Natural killer cell treated with Interleukin-12 subunit alpha and Interleukin-12 subunit beta and Interleukin-15 and Interleukin-18, amount 100 ng/mL, for 72 hours (primary cell): ENCODE results near the gene PCK2. TPM values are rescaled to one million over a fixed set of nuclear protein-coding genes. Genes with fewer than 3 reads are reported as not detected.
A peak's percentile ranks its signal among the peaks of the same experiment; 100 is the strongest.

ENCODE experiments used
- ATAC-seq, 2 donors: fragments of 150-1000 bp; cut with Tn5 transposase in 1 of 2; sonication (Bioruptor Pico), chemical (Tn5 transposase) in 1 of 2; 2 replicates each; pipeline ENCODE4 v1.10.0; 2021
- DNase-seq: peaks from one replicate; pipeline ENCODE4 v3.0.0; 2022; ENCODE audit warnings: low spot score
- H3K27ac Mint-ChIP-seq, 2 donors: 1 replicate in 1 of 2; 2 replicates in 1 of 2; pipeline ENCODE4 v1.8.0; 2022; ENCODE audit warnings: mixed read lengths in 2 of 2, mild to moderate bottlenecking in 1 of 2, moderate library complexity in 1 of 2
- H3K27me3 Mint-ChIP-seq, 2 donors: 1 replicate in 1 of 2; 2 replicates in 1 of 2; pipeline ENCODE4 v1.8.0; 2022; ENCODE audit warnings: mixed read lengths in 2 of 2
- H3K36me3 Mint-ChIP-seq: one replicate; pipeline ENCODE4 v1.8.0; 2022; ENCODE audit warnings: mixed read lengths
- H3K4me1 Mint-ChIP-seq, 2 donors: 1 replicate in 1 of 2; 2 replicates in 1 of 2; pipeline ENCODE4 v1.8.0; 2022; ENCODE audit warnings: low read depth in 2 of 2, mixed read lengths in 2 of 2, mild to moderate bottlenecking in 1 of 2
- H3K4me3 Mint-ChIP-seq: one replicate; pipeline ENCODE4 v1.8.0; 2022; ENCODE audit warnings: mixed read lengths
- H3K9me3 Mint-ChIP-seq: 2 replicates; pipeline ENCODE4 v1.8.0; 2022; ENCODE audit warnings: mixed read lengths
- total RNA-seq, 2 donors: library from RNA; stranded (reverse); gene quantifications; one replicate each; pipeline ENCODE4 v1.2.3, GENCODE V29; 2022

PCK2 gene
- total RNA-seq, 2 donors from 2014 or later = 30.4 to 68.3 TPM

DNA sequence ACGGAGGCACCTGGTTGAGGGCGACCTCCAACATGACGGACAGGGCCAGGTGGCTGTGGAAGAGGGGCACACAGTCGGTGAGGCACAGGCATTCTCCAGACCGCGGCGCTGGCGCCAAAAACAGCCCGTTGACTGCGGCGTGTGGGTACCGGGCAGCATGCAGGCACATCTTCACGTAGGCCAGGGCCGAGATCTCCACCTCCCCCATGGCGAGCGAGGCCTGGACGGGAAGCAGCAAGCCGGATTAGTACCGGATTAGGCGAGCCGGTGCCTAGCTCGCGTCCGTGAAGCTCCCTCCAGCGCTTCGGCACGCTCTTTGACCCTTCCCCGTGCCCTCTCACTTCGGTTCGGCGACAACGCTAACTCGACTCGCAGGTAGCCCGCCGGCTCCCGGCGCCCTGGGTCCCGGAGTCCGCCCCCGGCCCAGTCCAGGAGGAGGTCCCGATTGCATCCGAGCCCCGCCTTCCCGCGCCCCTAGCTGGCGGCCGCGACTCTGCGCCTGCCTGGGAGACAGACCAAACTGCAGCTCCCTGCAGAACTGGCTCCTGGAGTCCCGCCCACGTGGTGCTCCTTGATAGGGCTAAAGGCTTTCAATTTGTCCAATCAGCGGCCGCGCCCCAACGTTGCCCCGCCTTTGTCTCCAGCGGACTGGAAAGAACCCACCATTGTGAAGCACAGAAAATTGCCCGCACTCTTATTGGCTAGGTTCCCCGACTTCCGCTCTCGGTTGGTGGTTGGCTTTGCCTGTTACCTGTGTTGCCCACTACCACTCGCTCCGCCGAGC, 47.2 kb downstream of the PCK2 start, which contains the start of gene EMC9:
TSS of gene EMC9 (minus strand) at position 495 of the 784 bp plus-strand sequence. CDS start at position 208, 287 bp downstream.
- DNase-seq (peak; percentile 99), ATAC-seq (peak; percentile 95)
- Mint-ChIP-seq H3K9me3 (no peaks in the 10 kb centered on the region), H3K27ac (peak within 1 kb of the TSS; percentile 86 to 97), H3K36me3 (peaks cover 35% of the 10 kb centered on the region), H3K27me3 (no peaks in the 10 kb centered on the region), H3K4me1 (peaks cover 64 to 65% of the 10 kb centered on the region in 2 donors), H3K4me3 (peak within 1 kb of the TSS; percentile 85)

DNA sequence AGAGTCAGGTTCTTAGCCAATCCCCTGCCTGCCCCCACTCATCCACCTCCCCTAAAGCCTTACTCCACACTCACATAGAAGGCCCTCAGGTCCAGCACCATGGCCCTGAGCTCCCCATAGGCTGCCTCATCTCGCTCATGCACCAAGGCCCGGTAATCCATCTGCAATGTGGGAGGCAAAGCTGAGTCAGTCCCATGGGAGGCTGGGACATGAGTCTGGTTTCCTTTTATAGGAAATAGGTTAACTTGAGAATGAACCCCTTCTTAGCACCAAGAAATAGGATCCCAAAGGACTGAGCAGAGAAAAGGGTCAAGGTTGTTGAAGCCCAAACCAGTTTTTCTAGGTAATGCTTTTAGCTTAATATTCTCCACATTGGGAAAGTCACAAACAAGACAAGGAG, 49.4 kb downstream of the PCK2 start:
- DNase-seq = no peak
- no peaks in the 10 kb centered on the region for H3K27me3 Mint-ChIP-seq
- H3K36me3 Mint-ChIP-seq = peaks cover 31% of the 10 kb centered on the region
- peak overlapping the region; percentile 94 for H3K4me3 Mint-ChIP-seq
- no peak for ATAC-seq
- no peaks in the 10 kb centered on the region for H3K9me3 Mint-ChIP-seq
- H3K27ac Mint-ChIP-seq = peak overlapping the region; percentile 86 to 97
- H3K4me1 Mint-ChIP-seq = peaks cover 57 to 63% of the 10 kb centered on the region in 2 donors

DNA sequence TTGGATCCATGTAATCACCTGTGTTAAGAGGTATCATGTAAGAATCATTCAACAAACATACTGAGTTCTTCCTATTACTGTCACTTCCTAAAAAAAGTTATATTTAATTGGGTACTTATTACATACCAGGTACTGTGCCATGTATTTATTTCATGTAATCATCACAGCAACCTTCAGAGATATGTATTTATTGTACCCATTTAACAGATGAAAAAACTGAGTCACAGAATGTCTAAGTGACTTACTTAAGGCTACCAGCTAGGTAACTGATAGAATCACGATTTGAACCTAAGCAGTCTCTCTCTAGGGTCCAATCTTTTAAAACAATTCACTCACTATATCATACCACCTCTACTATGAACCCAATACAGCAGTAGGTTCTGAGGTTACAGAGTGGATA, 50.3 kb downstream of the PCK2 start:
- Mint-ChIP-seq H3K27me3 (no peaks in the 10 kb centered on the region), H3K27ac (peak overlapping the region; percentile 64 to 86), H3K4me3 (peak overlapping the region; percentile 94), H3K36me3 (peaks cover 26% of the 10 kb centered on the region), H3K4me1 (peaks cover 60 to 61% of the 10 kb centered on the region in 2 donors), H3K9me3 (no peaks in the 10 kb centered on the region)
- DNase-seq (no peak), ATAC-seq (no peak)

DNA sequence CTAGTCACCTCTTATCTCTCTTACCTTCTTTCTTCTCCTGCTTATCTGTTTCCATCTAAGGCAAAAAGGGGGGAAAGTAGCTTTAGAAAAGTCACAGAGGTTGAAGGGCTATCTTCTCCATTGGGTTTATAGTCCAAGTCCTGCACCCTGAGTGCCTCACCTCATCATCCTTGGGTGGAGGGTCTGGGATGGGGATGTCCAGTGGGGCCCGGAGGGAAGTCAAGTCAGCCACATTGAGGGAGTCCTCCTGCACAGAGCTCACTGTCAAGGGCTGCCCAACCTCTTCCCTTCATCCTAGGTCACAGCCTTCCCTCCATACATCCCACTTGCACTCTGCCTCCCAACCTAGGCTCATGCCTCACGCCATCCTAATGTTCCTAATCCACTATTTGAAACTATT, 51.1 kb downstream of the PCK2 start:
- Mint-ChIP-seq H3K36me3 (peaks cover 27% of the 10 kb centered on the region), H3K27me3 (no peaks in the 10 kb centered on the region), H3K27ac (peak overlapping the region; percentile 86 to 97), H3K4me1 (peaks cover 58 to 60% of the 10 kb centered on the region in 2 donors), H3K4me3 (peak overlapping the region; percentile 94), H3K9me3 (no peaks in the 10 kb centered on the region)
- DNase-seq (no peak), ATAC-seq (no peak)

DNA sequence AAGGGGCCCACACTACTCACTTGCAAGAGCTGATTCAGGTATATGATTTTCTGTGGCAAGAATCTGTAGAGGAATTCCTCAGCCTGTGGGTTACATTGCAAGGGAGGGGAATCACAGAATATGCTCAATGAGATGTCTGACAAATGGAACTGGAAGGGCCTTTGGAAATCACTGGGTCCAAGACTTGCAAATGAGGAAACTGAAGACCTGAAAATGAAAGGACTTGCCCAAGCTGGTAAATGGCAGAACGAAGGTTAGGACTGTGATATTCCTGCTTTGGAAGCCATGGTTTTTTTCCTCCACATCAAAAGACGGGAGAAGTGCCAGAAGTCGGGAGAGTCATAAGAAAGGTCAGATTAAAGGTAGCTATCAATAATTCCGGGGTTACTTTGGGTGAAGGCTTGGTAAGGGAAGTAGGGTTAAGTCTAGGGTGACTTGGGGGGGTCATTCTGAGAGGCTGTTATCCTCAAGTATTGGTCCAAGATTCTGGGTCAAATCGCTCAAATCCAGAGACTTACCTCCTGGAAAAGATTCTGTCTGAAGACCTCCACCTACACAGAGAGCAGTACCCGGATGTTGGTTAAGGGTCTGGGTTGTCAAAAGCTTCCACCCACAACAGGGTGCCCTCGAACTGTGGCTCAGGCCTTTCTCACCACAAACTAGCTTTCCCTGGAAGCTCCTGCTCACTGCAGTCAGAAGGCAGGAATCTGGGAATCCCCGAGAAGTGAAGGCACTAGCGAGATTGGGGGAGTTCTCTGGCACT, 51.8 kb downstream of the PCK2 start:
- DNase-seq (no peak), ATAC-seq (no peak)
- no peaks in the 10 kb centered on the region for H3K9me3 Mint-ChIP-seq
- H3K36me3 Mint-ChIP-seq = peaks cover 27% of the 10 kb centered on the region
- no peaks in the 10 kb centered on the region for H3K27me3 Mint-ChIP-seq
- H3K4me3 Mint-ChIP-seq = peak overlapping the region; percentile 94
- peak overlapping the region; percentile 86 to 97 for H3K27ac Mint-ChIP-seq
- peaks cover 59 to 65% of the 10 kb centered on the region in 2 donors for H3K4me1 Mint-ChIP-seq

DNA sequence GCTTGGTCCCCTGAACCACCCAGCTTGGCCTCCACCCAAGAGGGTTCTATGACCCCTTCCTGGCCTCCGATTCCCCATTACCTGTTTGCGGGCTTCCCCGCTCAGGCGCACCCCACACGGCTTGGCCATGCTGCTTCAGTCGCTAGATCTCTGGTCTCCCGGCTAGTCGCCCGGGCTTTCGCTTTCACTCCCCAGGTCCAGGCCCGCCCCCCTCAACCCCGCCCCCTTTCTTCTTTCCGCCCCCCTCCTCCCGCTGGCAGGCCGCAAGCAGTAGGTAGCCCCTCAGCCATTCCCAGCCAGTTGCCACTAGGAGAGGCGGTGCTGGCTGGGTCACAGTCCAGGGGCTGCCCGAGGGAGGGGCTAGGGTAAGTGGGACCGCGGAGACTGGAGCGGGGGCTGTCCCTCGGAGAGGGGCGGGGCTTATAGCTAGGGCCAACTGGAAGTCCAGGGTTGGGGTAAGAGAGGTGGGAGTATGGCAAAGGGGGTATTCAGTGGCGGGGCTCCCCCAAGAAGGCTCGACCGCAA, 52.4 kb downstream of the PCK2 start, which contains the start of gene PSME2:
TSS of gene PSME2 (minus strand) at position 158 of the 525 bp plus-strand sequence. CDS start at position 129, 29 bp downstream.
- H3K36me3 Mint-ChIP-seq = peaks cover 27% of the 10 kb centered on the region
- peak within 1 kb of the TSS; percentile 94 for H3K4me3 Mint-ChIP-seq
- ATAC-seq (peak; percentile 83 to 88), DNase-seq (peak; percentile 97)
- H3K27ac Mint-ChIP-seq = peak within 1 kb of the TSS; percentile 86 to 97
- no peaks in the 10 kb centered on the region for H3K9me3 Mint-ChIP-seq
- H3K4me1 Mint-ChIP-seq = peaks cover 58 to 65% of the 10 kb centered on the region in 2 donors
- H3K27me3 Mint-ChIP-seq = no peaks in the 10 kb centered on the region

DNA sequence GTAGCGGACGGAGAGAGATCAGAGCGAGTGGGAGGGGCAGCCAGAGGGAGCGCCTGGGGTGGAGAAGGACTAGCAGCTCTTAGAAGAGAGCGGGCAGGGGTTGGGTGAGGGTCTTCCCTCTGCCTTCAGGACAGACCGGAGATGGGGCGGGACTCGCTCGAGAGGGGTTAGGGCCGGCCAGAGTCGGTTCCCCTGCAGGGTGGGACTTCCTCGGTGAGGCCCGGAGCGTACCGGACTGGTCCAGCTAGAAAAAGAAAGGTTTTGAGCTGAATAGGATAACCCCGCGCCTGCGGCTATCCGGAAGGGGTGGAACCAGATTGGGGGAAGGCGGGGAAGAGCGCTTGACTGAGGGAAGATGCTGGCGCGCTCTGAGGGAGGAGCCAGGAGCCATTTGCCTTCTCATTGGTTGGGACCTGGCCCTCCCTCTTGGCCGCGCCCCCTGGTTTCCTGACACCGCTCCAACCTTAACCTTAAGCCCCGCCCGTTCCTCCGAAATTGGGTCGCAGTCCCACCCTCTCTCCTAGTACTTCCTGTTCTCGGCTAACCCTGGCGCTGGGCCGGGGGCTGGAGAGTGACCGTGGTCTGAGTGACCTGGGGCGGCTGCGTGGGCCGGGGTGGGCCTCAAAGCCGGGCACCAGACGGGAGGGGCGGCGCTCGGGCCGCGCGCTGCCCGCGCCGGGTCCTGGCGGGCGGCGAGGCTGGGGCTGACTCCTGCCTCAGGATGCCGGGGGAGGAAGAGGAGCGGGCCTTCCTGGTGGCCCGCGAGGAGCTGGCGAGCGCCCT, 53.1 kb downstream of the PCK2 start, which contains the start of gene RNF31:
TSS of gene RNF31 (plus strand) at position 521 of the 783 bp plus-strand sequence. CDS start at position 722, 201 bp downstream.
- Mint-ChIP-seq H3K4me1 (peaks cover 52 to 59% of the 10 kb centered on the region in 2 donors), H3K27me3 (no peaks in the 10 kb centered on the region), H3K27ac (peak within 1 kb of the TSS; percentile 86 to 97), H3K9me3 (no peaks in the 10 kb centered on the region), H3K36me3 (peaks cover 27% of the 10 kb centered on the region), H3K4me3 (peak within 1 kb of the TSS; percentile 94)
- DNase-seq (peak; percentile 99), ATAC-seq (peak; percentile 92 to 94)

DNA sequence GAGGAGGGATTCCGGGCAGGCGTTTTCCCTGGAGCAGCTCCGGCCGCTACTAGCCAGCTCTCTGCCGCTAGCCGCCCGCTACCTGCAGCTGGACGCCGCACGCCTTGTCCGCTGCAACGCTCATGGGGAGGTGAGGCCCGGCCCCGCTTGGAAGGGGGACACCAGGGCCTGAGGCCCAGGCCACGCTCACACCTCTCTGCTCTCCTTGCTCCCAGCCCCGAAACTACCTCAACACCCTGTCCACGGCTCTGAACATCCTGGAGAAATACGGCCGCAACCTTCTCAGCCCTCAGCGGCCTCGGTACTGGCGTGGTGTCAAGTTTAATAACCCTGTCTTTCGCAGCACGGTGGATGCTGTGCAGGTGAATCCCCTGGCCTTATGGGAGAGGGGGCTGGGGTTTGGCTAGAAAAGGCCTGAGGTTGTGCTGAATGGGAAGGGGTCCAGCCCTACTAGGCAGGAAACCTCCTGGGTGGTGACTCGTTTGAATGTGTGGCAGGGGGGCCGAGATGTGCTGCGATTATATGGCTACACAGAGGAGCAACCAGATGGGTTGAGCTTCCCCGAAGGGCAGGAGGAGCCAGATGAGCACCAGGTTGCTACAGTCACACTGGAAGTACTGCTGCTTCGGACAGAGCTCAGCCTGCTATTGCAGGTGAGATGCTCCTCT, 53.8 kb downstream of the PCK2 start:
- ATAC-seq (no peak), DNase-seq (no peak)
- Mint-ChIP-seq H3K27me3 (no peaks in the 10 kb centered on the region), H3K4me1 (peaks cover 48 to 56% of the 10 kb centered on the region in 2 donors), H3K36me3 (peaks cover 24% of the 10 kb centered on the region), H3K9me3 (no peaks in the 10 kb centered on the region), H3K27ac (peak overlapping the region; percentile 86 to 97), H3K4me3 (peak overlapping the region; percentile 94)

DNA sequence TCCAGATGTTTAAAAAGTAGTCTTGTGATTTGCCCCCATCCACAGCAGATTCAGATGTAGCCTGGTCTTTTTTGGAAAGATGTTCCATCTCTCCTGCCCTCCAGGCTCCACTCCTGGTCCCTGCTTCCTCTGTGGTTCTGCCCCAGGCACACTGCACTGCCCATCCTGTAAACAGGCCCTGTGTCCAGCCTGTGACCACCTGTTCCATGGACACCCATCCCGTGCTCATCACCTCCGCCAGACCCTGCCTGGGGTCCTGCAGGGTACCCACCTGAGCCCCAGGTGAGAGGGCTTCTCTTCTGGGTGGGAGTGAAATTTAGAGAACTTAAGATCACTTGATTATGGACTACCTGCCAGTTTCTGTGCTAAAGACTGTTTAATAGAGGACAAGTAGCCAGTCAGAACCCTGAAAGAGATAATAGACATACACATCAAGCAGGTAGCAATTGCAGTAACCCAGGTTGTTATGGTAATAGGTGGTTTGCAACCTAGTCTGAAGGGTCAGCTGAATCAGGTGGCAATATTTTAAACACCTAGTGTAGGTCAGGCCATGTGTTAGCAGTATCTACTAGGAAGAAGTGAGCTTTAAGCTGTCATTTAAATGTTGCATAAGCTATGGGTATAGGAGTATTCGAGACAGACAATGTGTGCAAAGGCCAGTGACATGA, 55.3 kb downstream of the PCK2 start:
- Mint-ChIP-seq H3K4me1 (peaks cover 34 to 42% of the 10 kb centered on the region in 2 donors), H3K4me3 (peak overlapping the region; percentile 94), H3K27me3 (no peaks in the 10 kb centered on the region), H3K27ac (peak overlapping the region; percentile 86 to 97), H3K36me3 (peaks cover 16% of the 10 kb centered on the region), H3K9me3 (no peaks in the 10 kb centered on the region)
- ATAC-seq (no peak), DNase-seq (no peak)

DNA sequence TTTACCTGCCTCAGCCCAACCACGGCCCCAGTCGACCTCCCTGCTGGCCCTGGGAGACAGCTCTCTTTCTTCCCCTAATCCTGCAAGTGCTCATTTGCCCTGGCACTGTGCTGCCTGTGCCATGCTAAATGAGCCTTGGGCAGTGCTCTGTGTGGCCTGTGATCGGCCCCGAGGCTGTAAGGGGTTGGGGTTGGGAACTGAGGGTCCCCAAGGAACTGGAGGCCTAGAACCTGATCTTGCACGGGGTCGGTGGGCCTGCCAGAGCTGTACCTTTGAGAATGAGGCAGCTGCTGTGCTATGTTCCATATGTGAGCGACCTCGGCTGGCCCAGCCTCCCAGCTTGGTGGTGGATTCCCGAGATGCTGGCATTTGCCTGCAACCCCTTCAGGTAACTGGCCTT, 56.0 kb downstream of the PCK2 start:
- Mint-ChIP-seq H3K36me3 (peaks cover 12% of the 10 kb centered on the region), H3K4me3 (no peak overlapping the region), H3K27me3 (no peaks in the 10 kb centered on the region), H3K9me3 (no peaks in the 10 kb centered on the region), H3K4me1 (peaks cover 31 to 37% of the 10 kb centered on the region in 2 donors), H3K27ac (no peak overlapping the region)
- no peak for ATAC-seq
- no peak for DNase-seq

DNA sequence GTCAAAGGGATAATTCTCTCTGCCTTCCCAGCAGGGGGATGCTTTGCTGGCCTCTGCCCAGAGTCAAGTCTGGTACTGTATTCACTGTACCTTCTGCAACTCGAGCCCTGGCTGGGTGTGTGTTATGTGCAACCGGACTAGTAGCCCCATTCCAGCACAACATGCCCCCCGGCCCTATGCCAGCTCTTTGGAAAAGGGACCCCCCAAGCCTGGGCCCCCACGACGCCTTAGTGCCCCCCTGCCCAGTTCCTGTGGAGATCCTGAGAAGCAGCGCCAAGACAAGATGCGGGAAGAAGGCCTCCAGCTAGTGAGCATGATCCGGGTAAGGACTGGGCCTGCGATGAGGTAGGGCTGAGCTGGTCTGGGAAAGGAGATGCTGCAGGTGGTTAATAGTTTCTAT, 56.5 kb downstream of the PCK2 start:
- H3K36me3 Mint-ChIP-seq = peaks cover 13% of the 10 kb centered on the region
- ATAC-seq = no peak
- DNase-seq = no peak
- H3K4me1 Mint-ChIP-seq = peaks cover 28 to 32% of the 10 kb centered on the region in 2 donors
- H3K9me3 Mint-ChIP-seq = no peaks in the 10 kb centered on the region
- no peak overlapping the region for H3K27ac Mint-ChIP-seq
- H3K4me3 Mint-ChIP-seq = no peak overlapping the region
- H3K27me3 Mint-ChIP-seq = no peaks in the 10 kb centered on the region

DNA sequence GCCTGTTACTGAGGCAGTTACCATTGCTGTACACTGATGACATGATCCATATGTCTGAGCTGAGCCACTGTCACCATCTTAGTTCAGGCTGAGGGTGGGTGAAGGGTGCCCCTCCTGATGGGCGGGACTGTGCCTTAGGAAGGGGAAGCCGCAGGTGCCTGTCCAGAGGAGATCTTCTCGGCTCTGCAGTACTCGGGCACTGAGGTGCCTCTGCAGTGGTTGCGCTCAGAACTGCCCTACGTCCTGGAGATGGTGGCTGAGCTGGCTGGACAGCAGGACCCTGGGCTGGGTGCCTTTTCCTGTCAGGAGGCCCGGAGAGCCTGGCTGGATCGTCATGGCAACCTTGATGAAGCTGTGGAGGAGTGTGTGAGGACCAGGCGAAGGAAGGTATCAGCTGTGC, 56.9 kb downstream of the PCK2 start:
- Mint-ChIP-seq H3K4me3 (no peak overlapping the region), H3K27ac (no peak overlapping the region), H3K9me3 (no peaks in the 10 kb centered on the region), H3K4me1 (peaks cover 27 to 28% of the 10 kb centered on the region in 2 donors), H3K27me3 (no peaks in the 10 kb centered on the region), H3K36me3 (peaks cover 13% of the 10 kb centered on the region)
- DNase-seq (no peak), ATAC-seq (no peak)
